Measurements from ENCODE around the gene CCDC13. TPM values are rescaled to one million over a fixed set of nuclear protein-coding genes. Genes with fewer than 3 reads are reported as not detected.

Gene CCDC13
- total RNA-seq, 5 donors from 2014 or later (not counting 1 experiment from before 2014, with no cell fraction given) = 0.28 to 2.1 (median 1.3) TPM; not detected in 1

DNA sequence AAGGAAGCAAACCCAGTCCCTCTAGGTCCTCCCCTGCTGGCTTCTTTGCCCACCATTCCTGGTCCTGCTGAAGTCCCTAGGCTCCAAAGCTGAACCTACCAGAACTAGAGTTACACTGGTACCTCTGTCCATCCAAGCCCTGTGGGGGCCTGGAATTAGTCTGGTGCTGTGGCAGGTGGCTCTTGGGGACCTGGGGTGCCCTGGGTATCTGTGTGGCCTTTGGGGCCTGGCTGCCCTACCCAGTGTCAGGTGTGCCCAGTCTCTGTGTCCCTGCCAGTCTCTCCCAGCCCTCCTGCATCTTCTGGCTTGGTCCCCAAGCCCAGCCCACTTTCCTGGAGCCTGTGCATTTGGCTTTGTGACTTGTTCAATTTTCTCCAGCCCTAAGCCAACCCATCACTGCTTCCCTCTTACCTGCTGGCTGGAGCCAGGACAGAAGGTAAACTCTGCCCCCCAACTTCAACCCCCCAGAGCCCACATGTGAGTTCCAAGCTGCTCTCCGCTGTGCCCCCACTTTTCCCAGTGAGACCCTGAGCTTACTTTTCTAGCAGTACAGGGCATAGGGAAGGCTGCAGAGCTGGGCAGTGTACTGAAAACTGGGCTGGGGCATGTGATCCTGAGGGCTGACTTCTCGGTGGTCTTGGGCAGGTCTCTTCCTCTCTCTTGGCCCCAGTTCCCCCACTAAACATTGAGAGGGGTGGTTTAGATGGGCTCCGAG is 42.2 kb downstream of the CCDC13 start:
- Mint-ChIP-seq H3K27me3 (peaks cover 0 to 3% of the 10 kb centered on the region in 2 donors), H3K9me3 (no peaks in the 10 kb centered on the region), H3K27ac (no peak overlapping the region), H3K36me3 (no peaks in the 10 kb centered on the region), H3K4me3 (no peak overlapping the region), H3K4me1 (no peaks in the 10 kb centered on the region)
- no peak overlapping the region for H3K4me3 ChIP-seq (ENCODE audit: control insufficient read depth in 1 of 2, extremely low read depth in 1 of 2, low read length in 1 of 2)
- no CpG with 5 or more reads among the region's 3 CpGs for WGBS (ENCODE audit: insufficient coverage)
- DNase-seq (no peak), ATAC-seq (replicated peaks in 1 of 4) (no peak)
- ChIA-PET POLR2A (interaction anchor here in 1 of 2 donors (0.6 kb wide), 1 partner anchor 1458 kb away, joined by 5 read pairs; no protein-coding TSS in a partner anchor), CTCF (interaction anchor here in 1 of 2 donors (0.6 kb wide), 1 partner anchor 228 kb away, joined by 6 read pairs; the partner anchor contains the start of gene VIPR1)
- peaks cover 0 to 3% of the 10 kb centered on the region in 2 experiments for H3K27me3 ChIP-seq (replicated peaks in 1 of 2; ENCODE audit: control insufficient read depth in 2 of 2, extremely low read depth in 1 of 2, insufficient read depth in 2 of 2, low read length in 1 of 2)
- no peaks in the 10 kb centered on the region for H3K4me1 ChIP-seq (ENCODE audit: control insufficient read depth in 1 of 2, extremely low read depth in 1 of 2, insufficient read depth in 2 of 2, low read length in 2 of 2)
- H3K36me3 ChIP-seq (ENCODE audit: control insufficient read depth in 2 of 2, extremely low read depth in 1 of 2, insufficient read depth in 1 of 2, low read length in 1 of 2) = no peaks in the 10 kb centered on the region
- no peak overlapping the region for H3K27ac ChIP-seq (ENCODE audit: low read length)
- H3K9me3 ChIP-seq = no peaks in the 10 kb centered on the region

DNA sequence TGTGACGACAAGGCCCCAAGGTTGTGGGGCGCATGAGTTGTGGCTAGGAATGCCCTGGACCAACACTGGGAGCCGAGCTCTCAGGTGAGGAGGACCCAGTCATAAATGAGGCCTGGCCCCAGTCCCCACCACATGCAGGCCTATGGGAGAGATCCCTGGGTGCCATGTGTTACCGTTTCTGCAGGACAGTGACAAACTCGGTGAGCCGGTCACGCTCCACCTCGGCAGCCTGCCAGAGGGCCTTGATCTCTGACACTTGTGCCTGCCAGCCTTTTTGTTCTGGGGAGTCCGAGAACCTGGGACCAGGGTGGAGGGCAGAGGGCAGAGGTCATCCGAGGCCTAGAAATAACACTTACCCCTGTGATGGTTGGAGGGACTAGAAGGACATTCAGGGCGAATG is 42.8 kb downstream of the CCDC13 start:
- Histone ChIP-seq H3K4me1 (ENCODE audit: control insufficient read depth in 1 of 2, extremely low read depth in 1 of 2, insufficient read depth in 2 of 2, low read length in 2 of 2) (no peaks in the 10 kb centered on the region), H3K36me3 (ENCODE audit: control insufficient read depth in 2 of 2, extremely low read depth in 1 of 2, insufficient read depth in 1 of 2, low read length in 1 of 2) (no peaks in the 10 kb centered on the region), H3K4me3 (ENCODE audit: control insufficient read depth in 1 of 2, extremely low read depth in 1 of 2, low read length in 1 of 2) (no peak overlapping the region), H3K27ac (ENCODE audit: low read length) (no peak overlapping the region), H3K27me3 (replicated peaks in 1 of 2; ENCODE audit: control insufficient read depth in 2 of 2, extremely low read depth in 1 of 2, insufficient read depth in 2 of 2, low read length in 1 of 2) (no peaks in the 10 kb centered on the region), H3K9me3 (no peaks in the 10 kb centered on the region)
- H3K9me3 Mint-ChIP-seq = no peaks in the 10 kb centered on the region
- no peak for ATAC-seq (replicated peaks in 1 of 4)
- no peaks in the 10 kb centered on the region for H3K36me3 Mint-ChIP-seq
- H3K4me3 Mint-ChIP-seq = no peak overlapping the region
- POLR2A ChIA-PET = no interaction called here
- CTCF ChIA-PET = no interaction called here
- DNase-seq = no peak
- WGBS (ENCODE audit: insufficient coverage) = 74% methylated on average over 7 of the region's 11 CpGs
- H3K4me1 Mint-ChIP-seq = no peaks in the 10 kb centered on the region
- H3K27ac Mint-ChIP-seq = no peak overlapping the region
- H3K27me3 Mint-ChIP-seq = peaks cover 4 to 6% of the 10 kb centered on the region in 2 donors

DNA sequence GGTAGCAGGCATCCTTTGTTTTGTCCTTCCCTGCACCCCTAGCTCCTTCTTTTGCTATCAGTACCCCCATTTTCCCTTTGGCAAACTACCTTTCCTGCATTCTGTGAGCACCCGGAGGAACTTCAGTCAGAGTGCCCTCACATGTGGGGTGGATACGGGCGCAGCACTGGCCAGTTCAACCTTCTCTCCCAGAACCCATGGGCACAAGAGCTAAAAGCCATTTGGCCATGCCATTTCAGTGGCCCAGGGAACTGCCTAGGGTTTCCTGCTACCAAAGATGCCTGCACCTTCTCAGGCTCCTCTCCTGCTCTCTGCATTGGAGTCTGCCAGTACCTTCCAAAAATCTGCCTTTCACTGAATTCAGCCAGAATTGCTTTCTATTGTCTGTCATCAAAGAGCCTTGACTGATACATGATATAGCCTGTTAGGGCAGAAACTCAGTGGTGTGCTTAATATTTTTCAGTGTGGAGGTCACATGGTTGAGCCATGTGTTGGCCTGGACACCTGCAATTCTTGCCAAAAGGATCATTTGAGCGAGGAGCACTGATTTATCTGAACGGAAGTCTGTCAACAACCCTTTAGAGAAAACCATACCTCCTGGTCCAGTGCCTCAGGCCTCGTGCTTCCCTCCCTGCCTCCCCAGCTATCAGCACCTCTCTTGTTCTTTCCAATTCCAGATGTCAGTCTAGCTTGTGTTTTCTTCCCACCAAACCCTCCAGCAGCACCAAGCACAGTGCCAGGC is 43.5 kb downstream of the CCDC13 start:
- CTCF ChIA-PET = no interaction called here
- ATAC-seq (replicated peaks in 1 of 4) (no peak), DNase-seq (no peak)
- Histone ChIP-seq H3K36me3 (ENCODE audit: control insufficient read depth in 2 of 2, extremely low read depth in 1 of 2, insufficient read depth in 1 of 2, low read length in 1 of 2) (no peaks in the 10 kb centered on the region), H3K27ac (ENCODE audit: low read length) (no peak overlapping the region), H3K27me3 (replicated peaks in 1 of 2; ENCODE audit: control insufficient read depth in 2 of 2, extremely low read depth in 1 of 2, insufficient read depth in 2 of 2, low read length in 1 of 2) (no peaks in the 10 kb centered on the region), H3K9me3 (no peaks in the 10 kb centered on the region), H3K4me3 (ENCODE audit: control insufficient read depth in 1 of 2, extremely low read depth in 1 of 2, low read length in 1 of 2) (no peak overlapping the region), H3K4me1 (ENCODE audit: control insufficient read depth in 1 of 2, extremely low read depth in 1 of 2, insufficient read depth in 2 of 2, low read length in 2 of 2) (no peaks in the 10 kb centered on the region)
- no peak overlapping the region for H3K27ac Mint-ChIP-seq
- 92% methylated on average over 5 of the region's 6 CpGs for WGBS (ENCODE audit: insufficient coverage)
- H3K4me1 Mint-ChIP-seq = no peaks in the 10 kb centered on the region
- H3K36me3 Mint-ChIP-seq = no peaks in the 10 kb centered on the region
- H3K9me3 Mint-ChIP-seq = no peaks in the 10 kb centered on the region
- POLR2A ChIA-PET = interaction anchor here in 1 of 2 donors (0.5 kb wide), 1 partner anchor 252 kb away, joined by 3 read pairs; no protein-coding TSS in a partner anchor
- peaks cover 4 to 6% of the 10 kb centered on the region in 2 donors for H3K27me3 Mint-ChIP-seq
- no peak overlapping the region for H3K4me3 Mint-ChIP-seq

DNA sequence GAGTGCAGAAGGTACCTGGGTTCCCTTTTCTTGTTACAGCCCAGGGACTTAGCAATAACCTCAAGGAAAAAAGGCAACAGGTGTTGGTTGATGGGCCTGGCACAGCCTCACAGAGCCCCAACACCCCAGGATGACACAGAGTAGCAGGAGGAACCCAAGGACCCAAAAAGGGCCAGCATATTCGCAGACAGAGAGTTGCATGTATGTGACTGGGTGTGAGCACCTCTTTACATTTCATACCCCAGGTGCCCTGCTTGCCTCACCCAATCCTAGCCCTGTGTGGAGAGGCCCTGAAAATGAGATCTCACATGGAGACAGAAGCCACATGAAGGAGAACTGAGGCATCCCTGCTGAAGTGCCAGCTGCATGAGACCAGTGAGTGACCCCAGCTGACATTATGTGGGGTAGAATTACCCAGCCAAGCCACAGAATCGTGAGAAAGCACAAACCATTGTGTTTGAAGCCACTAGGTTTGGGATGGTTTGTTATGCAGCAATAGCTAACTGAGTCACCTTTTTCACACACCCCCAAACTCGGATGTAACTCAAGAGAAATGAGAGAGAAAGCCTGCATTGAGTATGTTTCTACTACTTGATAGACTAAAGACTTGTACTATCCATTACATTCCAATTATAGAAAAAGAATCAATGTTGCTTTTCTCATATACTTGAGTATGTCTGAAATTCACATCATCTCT is 44.2 kb downstream of the CCDC13 start:
- WGBS (ENCODE audit: insufficient coverage) = no CpG with 5 or more reads among the region's 3 CpGs
- Mint-ChIP-seq H3K27me3 (peaks cover 6 to 10% of the 10 kb centered on the region in 2 donors), H3K4me1 (no peaks in the 10 kb centered on the region), H3K4me3 (no peak overlapping the region), H3K36me3 (no peaks in the 10 kb centered on the region), H3K9me3 (no peaks in the 10 kb centered on the region), H3K27ac (no peak overlapping the region)
- Histone ChIP-seq H3K27ac (ENCODE audit: low read length) (no peak overlapping the region), H3K27me3 (replicated peaks in 1 of 2; ENCODE audit: control insufficient read depth in 2 of 2, extremely low read depth in 1 of 2, insufficient read depth in 2 of 2, low read length in 1 of 2) (no peaks in the 10 kb centered on the region), H3K4me1 (ENCODE audit: control insufficient read depth in 1 of 2, extremely low read depth in 1 of 2, insufficient read depth in 2 of 2, low read length in 2 of 2) (no peaks in the 10 kb centered on the region), H3K4me3 (ENCODE audit: control insufficient read depth in 1 of 2, extremely low read depth in 1 of 2, low read length in 1 of 2) (no peak overlapping the region), H3K9me3 (no peaks in the 10 kb centered on the region), H3K36me3 (ENCODE audit: control insufficient read depth in 2 of 2, extremely low read depth in 1 of 2, insufficient read depth in 1 of 2, low read length in 1 of 2) (no peaks in the 10 kb centered on the region)
- ATAC-seq (replicated peaks in 1 of 4) = no peak
- ChIA-PET CTCF (no interaction called here), POLR2A (interaction anchor here in 1 of 2 donors (0.5 kb wide), 1 partner anchor 252 kb away, joined by 3 read pairs; no protein-coding TSS in a partner anchor)
- DNase-seq = peak in 1 of 35 experiments; percentile 2

DNA sequence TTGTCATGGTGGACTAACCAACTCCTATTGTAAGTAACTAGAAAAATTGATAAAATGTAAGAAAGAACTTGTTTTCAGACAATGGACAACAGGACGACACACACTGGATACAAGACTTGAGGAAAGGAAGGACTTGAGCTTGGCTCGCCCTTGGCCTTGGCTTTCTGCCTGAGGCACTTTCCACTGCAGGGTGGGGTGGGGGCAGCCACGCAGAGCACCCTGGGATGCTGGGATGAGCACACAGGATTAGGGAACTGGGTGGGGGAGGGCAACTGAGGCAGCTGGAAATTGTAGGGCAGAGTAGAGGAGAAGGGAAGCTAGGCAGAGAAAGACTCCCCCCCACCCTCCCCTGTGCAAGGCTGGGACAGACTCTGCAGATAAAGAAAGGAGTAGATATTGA is 45.0 kb downstream of the CCDC13 start:
- Mint-ChIP-seq H3K36me3 (no peaks in the 10 kb centered on the region), H3K27me3 (peaks cover 9 to 13% of the 10 kb centered on the region in 2 donors), H3K4me1 (no peaks in the 10 kb centered on the region), H3K9me3 (no peaks in the 10 kb centered on the region), H3K27ac (no peak overlapping the region), H3K4me3 (no peak overlapping the region)
- ChIA-PET POLR2A (no interaction called here), CTCF (no interaction called here)
- no peak for ATAC-seq (replicated peaks in 1 of 4)
- Histone ChIP-seq H3K27ac (ENCODE audit: low read length) (no peak overlapping the region), H3K4me1 (ENCODE audit: control insufficient read depth in 1 of 2, extremely low read depth in 1 of 2, insufficient read depth in 2 of 2, low read length in 2 of 2) (no peaks in the 10 kb centered on the region), H3K27me3 (replicated peaks in 1 of 2; ENCODE audit: control insufficient read depth in 2 of 2, extremely low read depth in 1 of 2, insufficient read depth in 2 of 2, low read length in 1 of 2) (no peaks in the 10 kb centered on the region), H3K36me3 (ENCODE audit: control insufficient read depth in 2 of 2, extremely low read depth in 1 of 2, insufficient read depth in 1 of 2, low read length in 1 of 2) (no peaks in the 10 kb centered on the region), H3K4me3 (ENCODE audit: control insufficient read depth in 1 of 2, extremely low read depth in 1 of 2, low read length in 1 of 2) (no peak overlapping the region), H3K9me3 (no peaks in the 10 kb centered on the region)
- 100% methylated on average over 1 of the region's 3 CpGs for WGBS (ENCODE audit: insufficient coverage)
- DNase-seq = no peak

DNA sequence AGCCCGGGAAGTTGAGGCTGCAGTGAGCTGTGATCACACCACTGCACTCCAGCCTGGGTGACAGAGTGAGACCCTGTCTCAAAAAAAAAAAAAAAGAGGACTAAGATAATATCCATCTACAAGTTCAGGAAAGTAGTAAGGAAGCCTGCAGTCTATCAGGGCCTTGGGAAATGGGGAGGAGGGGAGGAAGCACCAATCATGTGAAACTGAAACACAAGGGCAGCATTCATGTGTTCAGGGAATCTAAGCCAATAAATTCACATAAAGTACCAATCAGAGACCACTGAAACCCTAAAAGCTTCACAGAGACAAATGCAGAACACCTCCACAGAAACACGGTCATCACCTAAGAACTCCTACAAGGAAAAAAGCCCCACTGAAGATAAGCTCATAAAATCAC is 47.6 kb downstream of the CCDC13 start:
- Mint-ChIP-seq H3K36me3 (no peaks in the 10 kb centered on the region), H3K27ac (no peak overlapping the region), H3K27me3 (peaks cover 9 to 20% of the 10 kb centered on the region in 2 donors), H3K4me3 (no peak overlapping the region), H3K9me3 (no peaks in the 10 kb centered on the region), H3K4me1 (no peaks in the 10 kb centered on the region)
- Histone ChIP-seq H3K9me3 (no peaks in the 10 kb centered on the region), H3K27me3 (replicated peaks in 1 of 2; ENCODE audit: control insufficient read depth in 2 of 2, extremely low read depth in 1 of 2, insufficient read depth in 2 of 2, low read length in 1 of 2) (no peaks in the 10 kb centered on the region), H3K36me3 (ENCODE audit: control insufficient read depth in 2 of 2, extremely low read depth in 1 of 2, insufficient read depth in 1 of 2, low read length in 1 of 2) (no peaks in the 10 kb centered on the region), H3K27ac (ENCODE audit: low read length) (no peak overlapping the region), H3K4me3 (ENCODE audit: control insufficient read depth in 1 of 2, extremely low read depth in 1 of 2, low read length in 1 of 2) (no peak overlapping the region), H3K4me1 (ENCODE audit: control insufficient read depth in 1 of 2, extremely low read depth in 1 of 2, insufficient read depth in 2 of 2, low read length in 2 of 2) (no peaks in the 10 kb centered on the region)
- DNase-seq (no peak), ATAC-seq (replicated peaks in 1 of 4) (no peak)
- POLR2A ChIA-PET = no interaction called here
- CTCF ChIA-PET = no interaction called here
- no CpG with 5 or more reads among the region's 2 CpGs for WGBS (ENCODE audit: insufficient coverage)

All from T-cell (primary cell).